Tibial artery (tissue), 4 donors: Measurements from ENCODE around the gene FCHSD2.

Experiments used
- DNase-seq, 2 donors: peaks; one replicate each; pipeline ENCODE4 v3.0.0-alpha.2; 2019
- H3K27ac ChIP-seq, 2 donors: fragments of 200-600 bp; sonication (generic) in 1 of 2; 1 replicate in 1 of 2; 2 replicates in 1 of 2; pipeline ENCODE4 v1.5.1; 2018 to 2019; ENCODE audit warnings: mild to moderate bottlenecking in 1 of 2
- H3K27me3 ChIP-seq, 2 donors: fragments of 200-600 bp; sonication (generic) in 1 of 2; one replicate each; pipeline versions ENCODE4 v1.5.1 to v1.6.0; 2016 to 2019
- H3K36me3 ChIP-seq, 3 donors: fragments of 200-600 bp; sonication (generic) in 2 of 3; one replicate each; pipeline ENCODE4 v1.5.1; 2016 to 2019; ENCODE audit warnings: mild to moderate bottlenecking in 2 of 3
- H3K4me1 ChIP-seq, 4 donors: fragments of 200-600 bp; sonication (generic) in 2 of 4; 1 replicate in 3 of 4; 2 replicates in 1 of 4; pipeline ENCODE4 v1.5.1; 2016 to 2019
- H3K4me3 ChIP-seq, 2 donors: fragments of 200-600 bp; sonication (generic) in 1 of 2; 1 replicate in 1 of 2; 2 replicates in 1 of 2; pipeline ENCODE4 v1.5.1; 2018 to 2019; ENCODE audit warnings: mild to moderate bottlenecking in 2 of 2
- H3K9me3 ChIP-seq, 3 donors: fragments of 200-600 bp; sonication (generic) in 1 of 3; one replicate each; pipeline ENCODE4 v1.5.1; 2016 to 2019
- CTCF ChIP-seq, 2 experiments: fragments of 200-600 bp in 1 of 2; fragments of 450-650 bp in 1 of 2; IDR thresholded peaks; one replicate each; pipeline ENCODE4 v1.5.1; 2017 to 2019; ENCODE audit warnings: antibody characterized with exemption in 2 of 2, mild to moderate bottlenecking in 1 of 2, moderate library complexity in 1 of 2
- intact Hi-C: fragments of 100-400 bp; cut with DNase I; formaldehyde crosslinking; loops from one replicate; pipeline ENCODE4 v1.15.0; 2023; ENCODE audit warnings: low total_unique reads

Gene FCHSD2

GRCh38 chr11:73158356-73159051, 16.4 kb upstream of the FCHSD2 start:
- DNase-seq: peak in 1 of 2 donors; percentile 45
- no peak for TF ChIP-seq CTCF (IDR thresholded peaks at IDR 0.05)
- H3K36me3 ChIP-seq: no peaks in the 10 kb centered on the region
- no peak overlapping the region for H3K4me3 ChIP-seq
- no peaks in the 10 kb centered on the region for H3K27me3 ChIP-seq
- intact Hi-C loops: no loop called here
- H3K9me3 ChIP-seq: no peaks in the 10 kb centered on the region
- peak overlapping the region; percentile 61 to 81 for H3K27ac ChIP-seq
- H3K4me1 ChIP-seq: peaks cover 0 to 40% (median 32%) of the 10 kb centered on the region in 4 donors

DNA sequence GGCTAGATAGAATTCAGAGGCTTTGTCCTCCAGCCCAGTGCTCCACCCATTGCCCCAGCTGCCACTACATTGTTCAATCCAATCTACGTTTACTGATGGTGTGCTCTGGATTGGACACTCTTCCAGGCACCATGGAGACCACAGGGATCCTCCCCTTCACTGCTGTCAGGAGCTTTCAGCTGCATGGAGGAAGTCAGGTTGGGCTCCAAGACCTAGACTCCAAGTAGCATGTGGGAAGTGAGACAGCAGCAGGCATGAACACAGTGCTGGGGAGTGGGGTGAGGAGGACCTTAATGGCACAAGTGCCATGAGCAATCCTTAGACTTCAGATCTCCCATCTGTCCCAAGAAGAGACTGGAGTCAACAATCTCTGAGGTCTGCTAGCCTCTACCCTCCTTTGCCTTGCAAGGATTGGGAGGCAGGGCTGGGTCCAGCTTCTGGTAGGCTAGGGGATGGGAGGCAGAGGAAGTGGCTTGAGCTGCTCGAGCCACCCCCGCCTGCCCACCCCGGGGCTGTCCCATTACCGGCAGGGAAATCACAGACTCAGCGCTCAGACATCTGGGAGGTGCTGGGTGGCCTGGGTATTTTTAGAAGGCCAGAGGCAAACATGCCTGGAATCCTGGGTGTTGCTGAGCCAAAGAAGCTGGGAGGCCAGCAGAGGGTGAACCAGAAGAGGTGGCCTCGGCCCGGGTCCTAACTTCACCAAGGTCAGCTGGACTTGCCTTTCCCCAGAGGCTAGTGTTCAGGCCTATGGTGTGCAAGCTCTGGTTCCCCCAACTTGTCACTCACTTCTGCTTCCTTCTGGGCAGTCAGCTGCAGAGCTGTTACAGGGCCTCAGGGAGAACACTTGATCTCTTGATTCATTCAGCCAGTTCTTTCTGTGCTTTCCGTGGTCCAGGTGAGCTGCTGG, 15.2 kb upstream of the FCHSD2 start:
- DNase-seq: peak; percentile 45 to 87
- H3K4me3 ChIP-seq: no peak overlapping the region
- no peaks in the 10 kb centered on the region for H3K9me3 ChIP-seq
- peaks cover 0 to 46% (median 32%) of the 10 kb centered on the region in 4 donors for H3K4me1 ChIP-seq
- H3K27ac ChIP-seq: peak overlapping the region; percentile 61 to 81
- no peaks in the 10 kb centered on the region for H3K36me3 ChIP-seq
- H3K27me3 ChIP-seq: no peaks in the 10 kb centered on the region
- intact Hi-C loops: no loop called here
- no peak for TF ChIP-seq CTCF (IDR thresholded peaks at IDR 0.05)

- DNase-seq: peak in 1 of 2 donors; percentile 11
- no peak for TF ChIP-seq CTCF (IDR thresholded peaks at IDR 0.05)
- Histone ChIP-seq H3K4me3 (no peak overlapping the region), H3K9me3 (no peaks in the 10 kb centered on the region), H3K27me3 (no peaks in the 10 kb centered on the region), H3K4me1 (peaks cover 0 to 50% (median 33%) of the 10 kb centered on the region in 4 donors), H3K36me3 (no peaks in the 10 kb centered on the region), H3K27ac (peak overlapping the region; percentile 61 to 81)
- intact Hi-C loops: no loop called here
Measured at GRCh38 chr11:73156686-73157085, 14.6 kb upstream of the FCHSD2 start.

DNA sequence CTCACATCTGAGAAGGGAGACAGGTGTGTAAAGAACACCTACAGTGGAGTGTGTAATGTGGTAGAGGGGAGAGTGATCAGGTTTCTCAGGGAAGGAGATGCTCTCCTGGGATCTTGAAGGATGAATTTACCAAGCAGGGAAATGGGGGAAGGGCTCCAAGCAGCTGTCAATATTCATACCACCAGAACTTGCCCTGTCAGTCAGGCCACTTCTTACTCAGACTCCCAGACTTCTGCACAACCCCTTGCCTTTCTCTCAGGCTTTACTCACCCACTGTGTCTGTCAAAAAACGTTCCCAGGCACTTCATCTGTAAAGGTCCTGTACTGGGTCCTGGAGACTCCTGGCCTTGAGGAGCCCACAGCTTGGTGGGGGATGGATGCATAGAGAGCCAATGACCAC, 14.0 kb upstream of the FCHSD2 start:
- Histone ChIP-seq H3K4me3 (no peak overlapping the region), H3K36me3 (no peaks in the 10 kb centered on the region), H3K27me3 (no peaks in the 10 kb centered on the region), H3K27ac (peak overlapping the region; percentile 61 to 81), H3K4me1 (peaks cover 0 to 56% (median 36%) of the 10 kb centered on the region in 4 donors), H3K9me3 (no peaks in the 10 kb centered on the region)
- peak in 1 of 2 donors; percentile 7 for DNase-seq
- intact Hi-C loops: no loop called here
- TF ChIP-seq CTCF (IDR thresholded peaks at IDR 0.05): no peak

DNA sequence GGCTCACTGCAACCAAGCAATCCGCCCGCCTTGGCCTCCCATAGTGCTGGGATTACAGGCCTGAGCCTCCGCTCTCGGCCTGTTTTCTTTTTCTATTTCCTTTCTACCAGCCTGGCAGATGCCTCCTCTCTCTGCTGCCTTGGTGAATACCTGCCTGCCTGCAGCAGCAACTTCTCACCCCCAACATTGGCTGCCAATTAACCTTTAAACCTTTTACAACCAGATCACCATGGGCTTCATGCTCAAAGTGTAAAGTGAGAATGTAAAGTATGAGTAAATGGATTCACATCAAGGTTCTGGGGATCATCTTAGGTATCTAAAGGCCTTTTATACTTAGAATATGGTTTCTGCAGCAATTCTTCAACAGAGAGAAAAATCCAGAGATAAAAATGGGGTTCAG, 13.0 kb upstream of the FCHSD2 start:
- no peaks in the 10 kb centered on the region for H3K36me3 ChIP-seq
- no peak for TF ChIP-seq CTCF (IDR thresholded peaks at IDR 0.05)
- H3K27ac ChIP-seq: no peak overlapping the region
- DNase-seq: no peak
- H3K4me3 ChIP-seq: no peak overlapping the region
- intact Hi-C loops: no loop called here
- H3K9me3 ChIP-seq: no peaks in the 10 kb centered on the region
- H3K4me1 ChIP-seq: peaks cover 0 to 63% (median 37%) of the 10 kb centered on the region in 4 donors
- no peaks in the 10 kb centered on the region for H3K27me3 ChIP-seq
